Keratinocyte (primary cell): ENCODE results near the gene CHPF. TPM values are rescaled to one million over a fixed set of nuclear protein-coding genes. Genes with fewer than 3 reads are reported as not detected.

Experiments used
- DNase-seq: peaks from one replicate; pipeline ENCODE4 v3.0.0-alpha.2; 2011; ENCODE audit warnings: low read depth, missing footprints, low spot score
- FAIRE-seq: peaks from 2 replicates; lab custom pipeline; 2011; peaks lifted over from hg19 to GRCh38; lab: Jason Lieb, UNC
- H2AFZ ChIP-seq: 2 replicates; pipeline ENCODE4 v1.6.0; 2012; ENCODE audit warnings: low read length, control low read depth, inconsistent platforms; ENCODE audit not compliant: control insufficient read depth
- H3K27ac ChIP-seq: 2 replicates; pipeline ENCODE4 v1.5.1; 2011; ENCODE audit warnings: low read length; ENCODE audit not compliant: control insufficient read depth, insufficient read depth
- H3K27me3 ChIP-seq: 3 replicates; pipeline ENCODE4 v1.6.0; 2011; ENCODE audit warnings: low read length; ENCODE audit not compliant: control insufficient read depth, insufficient read depth; ENCODE audit errors: extremely low read depth
- H3K36me3 ChIP-seq, 2 experiments: 2 replicates in 1 of 2; 3 replicates in 1 of 2; pipeline ENCODE4 v1.5.1; 2011; ENCODE audit warnings: low read length in 2 of 2, mild to moderate bottlenecking in 1 of 2; ENCODE audit not compliant: control insufficient read depth in 2 of 2, insufficient read depth in 2 of 2; ENCODE audit errors: extremely low read depth in 1 of 2
- H3K4me1 ChIP-seq: 3 replicates; pipeline ENCODE4 v1.5.1; 2011; ENCODE audit warnings: low read length; ENCODE audit not compliant: control insufficient read depth, insufficient read depth; ENCODE audit errors: extremely low read depth
- H3K4me2 ChIP-seq: 3 replicates; pipeline ENCODE4 v1.6.0; 2011; ENCODE audit warnings: low read depth, low read length; ENCODE audit not compliant: control insufficient read depth, insufficient read depth; ENCODE audit errors: extremely low read depth
- H3K4me3 ChIP-seq, 3 experiments: fragments of 200-600 bp in 1 of 3; sonication (generic) in 1 of 3; 2 replicates in 2 of 3; 3 replicates in 1 of 3; pipeline ENCODE4 v1.5.1; 2011 to 2016; ENCODE audit warnings: low read length in 3 of 3, mild to moderate bottlenecking in 3 of 3, control low read depth in 2 of 3, inconsistent platforms in 1 of 3, low read depth in 1 of 3, mixed read lengths in 1 of 3, mixed run types in 1 of 3, moderate library complexity in 1 of 3; ENCODE audit not compliant: control insufficient read depth in 2 of 3, insufficient read depth in 2 of 3; ENCODE audit errors: extremely low read depth in 1 of 3
- H3K79me2 ChIP-seq: 2 replicates; pipeline ENCODE4 v1.6.0; 2012; ENCODE audit warnings: low read length; ENCODE audit not compliant: control insufficient read depth, insufficient read depth
- H3K9ac ChIP-seq: 3 replicates; pipeline ENCODE4 v1.6.0; 2011; ENCODE audit warnings: low read length; ENCODE audit not compliant: control insufficient read depth, insufficient read depth; ENCODE audit errors: extremely low read depth
- H3K9me1 ChIP-seq: 3 replicates; pipeline ENCODE4 v1.6.0; 2011; ENCODE audit warnings: low read length; ENCODE audit not compliant: control insufficient read depth, insufficient read depth; ENCODE audit errors: extremely low read depth
- H3K9me3 ChIP-seq: 2 replicates; pipeline ENCODE4 v1.5.1; 2012; ENCODE audit warnings: low read depth, low read length; ENCODE audit not compliant: control insufficient read depth
- H4K20me1 ChIP-seq: 3 replicates; pipeline ENCODE4 v1.6.0; 2011; ENCODE audit warnings: low read length; ENCODE audit not compliant: control insufficient read depth, insufficient read depth; ENCODE audit errors: extremely low read depth
- CTCF ChIP-seq, 3 experiments: IDR thresholded peaks in 1 of 3; conservative IDR thresholded peaks in 1 of 3; optimal IDR thresholded peaks in 1 of 3; 2 replicates in 2 of 3; 3 replicates in 1 of 3; pipeline versions ENCODE3 to v1.5.1; 2011; ENCODE audit warnings: low read length in 3 of 3, mild to moderate bottlenecking in 3 of 3, moderate library complexity in 2 of 3, control low read depth in 1 of 3, inconsistent platforms in 1 of 3; ENCODE audit not compliant: insufficient read depth in 2 of 3; ENCODE audit errors: extremely low read depth in 1 of 3
- EZH2 ChIP-seq: IDR thresholded peaks from one replicate; pipeline ENCODE4 v1.6.1; 2012; ENCODE audit warnings: inconsistent platforms, mild to moderate bottlenecking, low read length, moderate library complexity
- dilution Hi-C: fragments of 300-500 bp; cut with MboI; formaldehyde crosslinking; loops from one replicate; pipeline ENCODE4 v1.7.0; 2020; ENCODE audit warnings: low sequenced_read_pairs; ENCODE audit not compliant: extremely low pct_ligation_motif_present
- polyA plus RNA-seq, 5 experiments: library from polyadenylated mRNA; depleted of rRNA in 3 of 5; stranded (reverse) in 3 of 5; stranded (forward) in 1 of 5; unstranded in 1 of 5; fragments of >200 nt; gene quantifications; 1 replicate in 1 of 5; 2 replicates in 3 of 5; 3 replicates in 1 of 5; pipeline versions ENCODE4 v1.2.1 to v1.2.3, GENCODE V29; 2011 to 2012; ENCODE audit warnings: missing spikeins in 2 of 5, low read depth in 1 of 5, low replicate concordance in 1 of 5
- small RNA-seq, 3 experiments: library from RNA; depleted of rRNA; stranded (forward); fragments of <200 nt; gene quantifications; one replicate each; pipeline ENCODE3, GENCODE V24; 2012; ENCODE audit warnings: low read depth in 3 of 3, low replicate concordance in 1 of 3; ENCODE audit not compliant: insufficient read length in 3 of 3

The CHPF gene
- polyA plus RNA-seq, 1 donor (not counting 4 experiments of a cell fraction or from before 2014, with no cell fraction given), result 24.4 TPM

GRCh38 chr2:219489315-219489714, 54.3 kb downstream of the CHPF start:
- H3K4me2 ChIP-seq, result no peak overlapping the region
- peaks cover 34% of the 10 kb centered on the region for H3K27me3 ChIP-seq
- TF ChIP-seq CTCF (optimal IDR thresholded peaks at IDR 0.05 in 1 of 3, IDR thresholded peaks at IDR 0.05 in 1 of 3, conservative IDR thresholded peaks at IDR 0.05 in 1 of 3; ENCODE audit: extremely low read depth in 1 of 3, insufficient read depth in 2 of 3, low read length in 3 of 3), result no peak
- no peak for TF ChIP-seq EZH2
- H3K9me3 ChIP-seq, result no peaks in the 10 kb centered on the region
- peaks cover 2% of the 10 kb centered on the region for H4K20me1 ChIP-seq
- no peak overlapping the region for H3K4me3 ChIP-seq
- H3K9me1 ChIP-seq, result no peaks in the 10 kb centered on the region
- peaks cover 0 to 3% of the 10 kb centered on the region in 2 experiments for H3K36me3 ChIP-seq
- no peak overlapping the region for H3K9ac ChIP-seq
- H2AFZ ChIP-seq, result no peak overlapping the region
- FAIRE-seq (no peak), DNase-seq (no peak)
- dilution Hi-C loops, result no loop called here
- H3K4me1 ChIP-seq, result no peaks in the 10 kb centered on the region
- no peak overlapping the region for H3K27ac ChIP-seq
- H3K79me2 ChIP-seq, result no peaks in the 10 kb centered on the region

Small RNA genes lying within 50 kb of the gene (small RNA-seq; reads per million reads assigned to genes)
- 0 reads per million in 3 experiments for gene MIR3132
- 0 reads per million in 3 experiments for gene RN7SKP213

Other genes starting within 250 kb of the CHPF start
- not detected in 3 replicates for gene PTPRN, start 234.4 kb downstream of the CHPF start, polyA plus RNA-seq
- gene RESP18, start 211.1 kb downstream of the CHPF start, polyA plus RNA-seq, result not detected in 3 replicates
- 34.1 to 61.3 TPM (median 41.6 TPM) in 3 replicates for gene DNPEP, start 155.9 kb downstream of the CHPF start, polyA plus RNA-seq
- gene DES, start 125.4 kb downstream of the CHPF start, polyA plus RNA-seq, result not detected in 3 replicates
- 18.8 to 36.1 TPM (median 19.0 TPM) in 3 replicates for gene SPEG, start 109.0 kb downstream of the CHPF start, polyA plus RNA-seq
- 50.6 to 63.4 TPM (median 57.6 TPM) in 3 replicates for gene GMPPA, start 44.9 kb downstream of the CHPF start, polyA plus RNA-seq
- not detected in 3 replicates for gene ASIC4, start 29.3 kb downstream of the CHPF start, polyA plus RNA-seq
- 0.81 to 1.5 TPM (median 0.82 TPM) in 3 replicates for gene TMEM198, start 219 bp upstream of the CHPF start, polyA plus RNA-seq
- gene OBSL1, start 27.7 kb upstream of the CHPF start, polyA plus RNA-seq, result 9.3 to 14.8 TPM (median 12.7 TPM) in 3 replicates
- gene INHA, start 28.5 kb upstream of the CHPF start, polyA plus RNA-seq, result 0.18 to 0.79 TPM (median 0.20 TPM) in 3 replicates
- gene STK11IP, start 54.0 kb upstream of the CHPF start, polyA plus RNA-seq, result 10.0 to 13.5 TPM (median 13.4 TPM) in 3 replicates
- 6.2 to 11.4 TPM (median 9.6 TPM) in 3 replicates for gene SLC4A3, start 83.8 kb upstream of the CHPF start, polyA plus RNA-seq